GM19025 (cell line): ENCODE data around the gene RFK.

Source experiments
- ATAC-seq: cut with Tn5 transposase; IDR thresholded peaks from one replicate; pipeline ENCODE4 v1.9.1; 2021; ENCODE audit warnings: mild to moderate bottlenecking, low read depth, moderate library complexity; ENCODE audit not compliant: unreplicated experiment

RFK gene

GRCh38 chr9:76413658-76414057 lies 19.4 kb upstream of the RFK start:
- no peak for ATAC-seq

DNA sequence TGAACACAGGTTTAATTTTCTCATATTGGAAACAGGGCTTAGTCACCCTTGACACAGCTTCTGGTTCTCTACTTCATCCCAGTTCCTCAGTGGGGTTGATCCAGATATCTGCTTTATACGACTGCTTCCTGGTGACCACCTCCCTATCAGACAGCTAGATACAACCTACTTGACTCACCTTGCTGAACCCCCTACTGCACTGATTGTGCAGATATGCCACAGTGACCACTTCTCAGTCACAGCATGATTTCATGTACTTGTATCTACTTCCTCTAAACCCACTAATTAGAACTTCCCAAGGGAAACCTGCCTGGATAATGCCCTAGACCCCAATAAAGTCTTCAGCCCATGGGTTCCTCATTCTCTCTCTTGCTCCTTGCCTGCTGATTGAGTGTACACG lies 18.4 kb upstream of the RFK start:
- no peak for ATAC-seq

GRCh38 chr9:76405868-76406267 lies 11.6 kb upstream of the RFK start:
- no peak for ATAC-seq

DNA sequence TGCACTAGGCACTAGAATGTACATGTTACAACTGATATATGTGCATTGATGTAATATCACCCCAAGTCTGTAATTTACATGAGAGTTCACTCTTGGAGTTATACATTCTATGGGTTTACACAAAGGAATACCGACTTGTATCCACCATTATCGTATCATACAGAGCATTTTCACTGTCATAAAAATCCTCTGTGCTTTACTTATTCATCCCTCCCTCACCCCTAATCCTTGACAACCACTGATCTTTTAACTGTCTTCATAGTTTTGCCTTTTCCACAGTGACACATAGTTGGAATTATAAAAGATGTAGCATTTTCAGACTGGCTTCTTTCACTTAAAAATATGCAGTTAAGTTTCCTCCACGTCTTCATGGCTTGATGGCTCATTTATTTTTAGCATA lies 11.1 kb upstream of the RFK start:
- ATAC-seq = no peak

- ATAC-seq = no peak
These were observed 10.2 kb upstream of the RFK start for GRCh38 chr9:76404401-76404800.

- ATAC-seq = peak; percentile 87
These were observed 9.1 kb upstream of the RFK start for GRCh38 chr9:76403352-76403751.

GRCh38 chr9:76401580-76402354 lies 7.5 kb upstream of the RFK start:
- no peak for ATAC-seq

DNA sequence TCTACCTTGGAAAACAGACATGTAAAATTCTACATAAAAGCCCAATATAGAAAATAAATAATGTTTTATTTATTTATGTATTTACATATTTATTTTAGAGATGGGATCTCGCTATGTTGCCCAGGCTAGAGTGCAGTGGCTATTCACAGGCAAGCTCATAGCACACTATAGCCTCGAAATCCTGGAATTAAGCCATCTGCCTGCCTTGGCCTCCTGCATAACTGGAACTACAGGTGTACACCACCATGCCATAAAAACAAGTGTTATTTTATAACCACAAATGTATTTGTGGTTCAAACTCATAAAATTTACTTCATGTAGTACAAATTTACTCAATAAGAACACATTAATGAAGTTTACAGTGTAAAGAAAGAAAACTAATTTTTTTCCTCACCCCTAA lies 7.0 kb upstream of the RFK start:
- no peak for ATAC-seq

GRCh38 chr9:76400534-76401096 lies 6.4 kb upstream of the RFK start:
- ATAC-seq = no peak

DNA sequence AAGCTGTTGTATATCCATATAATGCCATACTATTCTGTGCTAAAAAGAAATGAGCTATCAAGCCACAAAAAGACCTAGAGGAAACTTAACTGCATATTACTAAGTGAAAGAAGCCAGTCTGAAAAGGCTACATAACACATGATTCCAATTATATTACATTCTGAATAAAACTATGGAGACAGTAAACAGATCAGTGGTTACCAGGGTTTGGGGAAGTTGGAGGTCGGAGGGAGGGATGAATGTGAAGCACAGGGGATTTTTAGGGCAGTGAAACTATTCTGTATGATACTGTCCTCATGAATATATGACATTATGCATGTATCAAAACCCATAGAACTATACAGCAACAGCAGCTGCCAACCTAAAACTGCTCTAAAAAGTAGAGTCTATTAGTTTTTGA lies 5.6 kb upstream of the RFK start:
- no peak for ATAC-seq

- no peak for ATAC-seq
These were observed 2.4 kb upstream of the RFK start for GRCh38 chr9:76396597-76396996.

GRCh38 chr9:76396144-76396543 lies 1.9 kb upstream of the RFK start:
- ATAC-seq = no peak

GRCh38 chr9:76395381-76395780 lies 1.2 kb upstream of the RFK start:
- ATAC-seq = no peak

- peak; percentile 38 for ATAC-seq
These were observed 680 bp upstream of the RFK start for GRCh38 chr9:76394960-76395252.

DNA sequence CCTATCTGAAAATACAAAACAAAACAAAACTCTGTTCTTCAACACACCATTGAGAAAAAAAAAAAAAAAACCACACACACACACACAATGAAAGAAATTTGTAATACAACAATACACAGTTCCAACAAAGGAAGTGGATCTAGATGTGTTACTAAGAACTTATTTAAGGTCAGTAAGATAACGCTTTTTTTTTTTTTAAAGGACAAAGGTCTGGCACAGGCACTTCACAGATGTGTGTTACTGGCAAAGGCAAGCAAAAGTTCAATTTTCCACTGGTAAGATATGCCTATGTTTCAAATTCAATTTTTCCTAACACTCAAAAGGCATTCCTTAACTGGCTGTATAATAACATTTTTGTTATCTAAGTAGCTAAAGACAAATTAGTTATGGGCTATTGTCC lies 3.6 kb downstream of the RFK start:
- no peak for ATAC-seq

DNA sequence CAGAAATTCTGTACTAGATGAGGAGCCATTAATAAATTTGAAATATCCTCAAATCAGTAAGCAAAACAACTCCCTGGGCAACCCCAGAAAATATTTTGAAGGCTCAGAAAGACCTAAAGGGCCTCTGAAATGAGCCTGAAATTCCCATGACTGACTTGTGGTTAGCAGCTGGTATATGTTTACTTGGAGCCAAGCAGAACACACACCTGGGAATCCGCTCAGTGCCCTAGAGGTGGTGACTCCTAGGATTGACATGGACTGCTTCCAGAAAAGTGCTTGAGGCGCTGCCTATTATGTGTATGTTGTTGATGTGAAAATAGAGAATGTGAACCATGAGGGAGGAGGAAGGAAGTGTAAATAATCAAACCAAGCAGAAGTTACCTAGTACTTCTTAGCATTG lies 14.7 kb downstream of the RFK start:
- no peak for ATAC-seq

GRCh38 chr9:76378367-76379073 lies 15.7 kb downstream of the RFK start:
- no peak for ATAC-seq

DNA sequence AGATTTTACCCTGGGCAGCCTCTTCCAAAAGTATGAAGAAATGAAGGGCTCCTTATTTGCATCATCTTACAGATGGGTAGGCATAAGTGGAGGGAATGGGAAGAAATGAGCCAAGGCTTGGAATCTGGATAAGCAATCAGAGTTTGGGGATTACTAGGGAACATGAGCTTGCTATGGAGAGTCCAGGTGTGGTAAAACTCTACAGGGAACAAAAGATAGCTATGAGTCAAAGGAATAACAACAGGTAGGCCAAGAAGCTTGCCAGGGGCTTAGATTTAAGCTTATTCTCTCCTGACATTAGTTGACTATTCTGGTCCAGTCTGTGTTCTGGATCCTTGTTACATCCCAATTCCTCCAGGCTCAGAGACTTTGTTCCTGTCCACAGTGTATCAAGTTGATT lies 16.4 kb downstream of the RFK start:
- ATAC-seq = no peak

DNA sequence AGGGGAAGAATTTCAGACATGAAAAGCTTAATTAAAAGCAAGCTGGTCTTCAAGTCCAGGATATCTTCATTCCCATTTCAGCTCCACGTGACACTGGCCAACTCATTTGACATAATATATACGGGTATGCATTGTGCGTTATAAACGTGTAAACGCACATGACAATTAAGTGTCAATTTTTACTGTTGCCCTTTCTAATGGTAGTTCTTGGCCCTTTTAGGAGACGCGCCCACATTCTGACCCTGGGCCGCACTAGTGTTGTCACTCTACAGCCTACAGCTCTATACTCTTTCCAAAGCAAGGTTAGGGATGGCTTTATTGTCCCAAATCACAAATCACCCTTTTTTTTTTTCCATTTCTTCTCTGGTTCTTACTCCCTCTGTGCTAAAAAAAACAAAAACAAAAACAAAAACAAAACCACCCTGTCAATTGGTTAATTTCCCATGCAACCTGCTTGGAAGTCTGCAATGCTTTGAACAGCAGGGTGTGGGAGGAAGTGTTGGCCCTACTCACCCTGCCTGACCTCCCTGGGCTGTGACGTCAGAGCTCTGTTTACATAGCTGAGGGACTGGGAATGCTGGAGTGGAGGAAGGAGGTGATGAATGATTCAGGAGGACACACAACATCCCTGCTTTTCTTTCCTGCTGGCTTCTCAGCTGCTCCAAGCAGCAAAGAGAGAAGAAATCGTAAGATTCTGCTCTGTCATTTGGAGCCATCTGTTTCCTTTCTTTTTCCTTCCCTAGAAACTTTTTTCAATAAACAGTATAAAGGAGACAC lies 19.3 kb downstream of the RFK start:
- ATAC-seq = no peak

- no peak for ATAC-seq
These were observed 20.3 kb downstream of the RFK start for GRCh38 chr9:76373784-76374474.
